SK-N-MC (cell line): Measurements from ENCODE around the gene FEZ2.

Source experiments
- EZH2 ChIP-seq: fragments of 200-600 bp; sonication (generic); IDR thresholded peaks from one replicate; pipeline ENCODE4 v1.6.1; 2017; ENCODE audit warnings: antibody characterized with exemption
- FOXP2 ChIP-seq: optimal IDR thresholded peaks from 2 replicates; pipeline ENCODE3; 2011; ENCODE audit warnings: mild to moderate bottlenecking, moderate library complexity; ENCODE audit not compliant: insufficient read depth; ENCODE audit errors: extremely low read length, control extremely low read depth
- POLR2AphosphoS5 ChIP-seq: IDR thresholded peaks from 2 replicates; pipeline ENCODE4 v1.6.1; 2012; ENCODE audit warnings: mild to moderate bottlenecking, low read depth, low read length, borderline replicate concordance

DNA sequence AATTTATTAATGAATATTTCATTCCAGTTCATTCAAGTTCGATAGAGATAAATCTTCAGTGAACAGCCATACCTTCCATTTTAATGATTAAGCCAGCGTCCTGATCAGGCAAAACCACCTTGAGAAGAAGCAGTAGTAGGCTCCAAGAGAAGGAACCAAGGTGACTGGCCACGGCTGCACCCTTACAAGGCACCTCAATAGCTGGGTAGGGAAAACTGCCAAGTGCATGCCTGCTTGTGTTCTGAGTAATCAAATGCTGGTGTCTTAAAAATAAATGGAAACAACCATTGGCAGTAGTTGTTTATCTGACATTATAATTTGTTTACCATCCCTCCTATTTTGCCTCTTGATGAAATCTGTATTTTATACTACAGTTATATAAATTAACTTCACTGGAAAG is 10.0 kb upstream of the FEZ2 start:
- TF ChIP-seq POLR2AphosphoS5 (no peak), EZH2 (no peak), FOXP2 (no peak)
